ENCODE measurements around the gene CNTNAP2. TPM values are rescaled to one million over a fixed set of nuclear protein-coding genes. Genes with fewer than 3 reads are reported as not detected.

CNTNAP2 gene
- total and polyA plus RNA-seq, 2 of the 8 experiments (the other 6 are each of a cell fraction or from before 2014, with no cell fraction given), result 27.9 to 71.0 TPM

GRCh38 chr7:148060724-148061123, 1944.1 kb downstream of the CNTNAP2 start:
- Histone ChIP-seq H2AFZ (ENCODE audit: low read length) (no peak overlapping the region), H2AK5ac (ENCODE audit: low read depth, low read length) (no peak overlapping the region), H3K56ac (replicated peaks; ENCODE audit: insufficient read length, low read depth, low read length) (no peak overlapping the region), H3K27ac (ENCODE audit: low read depth, low read length) (no peak overlapping the region), H3K79me1 (ENCODE audit: low read depth, low read length) (no peaks in the 10 kb centered on the region), H3K9me3 (ENCODE audit: insufficient read depth in 2 of 2, low read depth in 1 of 2, low read length in 1 of 2) (no peaks in the 10 kb centered on the region), H3K23me2 (ENCODE audit: low read depth, low read length) (peaks cover 2% of the 10 kb centered on the region; the same call in 1 of the 2 replicates), H3K27me3 (replicated peaks in 1 of 4; ENCODE audit: control insufficient read depth in 3 of 4, extremely low read depth in 1 of 4, insufficient read depth in 3 of 4, low read length in 3 of 4) (no peaks in the 10 kb centered on the region), H2BK15ac (ENCODE audit: low read length) (no peak overlapping the region), H2BK120ac (replicated peaks; ENCODE audit: low read depth, low read length) (no peak overlapping the region), H3K4me2 (ENCODE audit: insufficient read depth in 1 of 2, low read depth in 2 of 2, low read length in 2 of 2) (no peak overlapping the region), H3K4ac (replicated peaks; ENCODE audit: insufficient read length, low read depth, low read length) (no peak overlapping the region), H2BK20ac (ENCODE audit: low read length) (no peak overlapping the region), H3K14ac (ENCODE audit: insufficient read length) (no peak overlapping the region), H3K18ac (ENCODE audit: extremely low read depth, low read length) (no peak overlapping the region), H3K4me3 (ENCODE audit: extremely low read depth in 1 of 4, insufficient read depth in 2 of 4, low read depth in 3 of 4, low read length in 4 of 4) (no peak overlapping the region), H3K23ac (ENCODE audit: insufficient read length) (no peak overlapping the region), H2BK5ac (ENCODE audit: low read depth, low read length) (no peak overlapping the region), H3K79me2 (ENCODE audit: control insufficient read depth in 1 of 2, insufficient read depth in 2 of 2, low read length in 2 of 2) (no peaks in the 10 kb centered on the region), H4K5ac (ENCODE audit: insufficient read length, low read depth, low read length) (no peak overlapping the region), H3K36me3 (ENCODE audit: control insufficient read depth in 2 of 4, insufficient read depth in 4 of 4, low read length in 3 of 4) (no peaks in the 10 kb centered on the region), H4K91ac (replicated peaks; ENCODE audit: insufficient read length, low read length) (no peak overlapping the region), H4K8ac (ENCODE audit: extremely low read depth, insufficient read depth, low read length) (no peak overlapping the region), H4K20me1 (replicated peaks in 1 of 2; ENCODE audit: control insufficient read depth in 1 of 2, insufficient read depth in 2 of 2, low read length in 2 of 2) (no peaks in the 10 kb centered on the region), H3K9ac (replicated peaks in 1 of 4; ENCODE audit: extremely low read depth in 1 of 4, low read depth in 3 of 4, low read length in 3 of 4) (no peak overlapping the region), H3K4me1 (replicated peaks in 1 of 4; ENCODE audit: control insufficient read depth in 3 of 4, insufficient read depth in 4 of 4, low read length in 3 of 4) (no peaks in the 10 kb centered on the region), H2BK12ac (ENCODE audit: low read depth, low read length) (no peak overlapping the region)
- ChIA-PET POLR2A (ENCODE audit: partially characterized antibody) (no interaction called here), CTCF (ENCODE audit: partially characterized antibody) (interaction anchor here (1.3 kb wide), 1 partner anchor 82 kb away, joined by 3 read pairs; no protein-coding TSS in a partner anchor)
- TF ChIP-seq KDM1A (IDR thresholded peaks at IDR 0.05; ENCODE audit: borderline replicate concordance, low read length) (no peak), SRF (IDR thresholded peaks at IDR 0.05; ENCODE audit: low read depth, low read length) (no peak), RNF2 (IDR thresholded peaks at IDR 0.05; ENCODE audit: borderline replicate concordance, low read depth, low read length, missing control alignments, poor library complexity, severe bottlenecking) (no peak), RAD21 (IDR thresholded peaks at IDR 0.05 in 1 of 2, conservative IDR thresholded peaks at IDR 0.05 in 1 of 2; ENCODE audit: low read depth in 2 of 2, low read length in 2 of 2) (no peak), TBP (IDR thresholded peaks at IDR 0.05; ENCODE audit: low read depth, low read length) (no peak), TCF12 (IDR thresholded peaks at IDR 0.05; ENCODE audit: low read depth, low read length) (no peak), CEBPB (IDR thresholded peaks at IDR 0.05; ENCODE audit: low read depth, low read length) (no peak)
- DNase-seq (ENCODE audit: low read depth in 1 of 2, low spot score in 2 of 2) (no peak), FAIRE-seq (no peak)
- WGBS, 2 experiments (ENCODE audit: extremely low coverage in 1 of 2, insufficient coverage in 1 of 2, insufficient read length in 1 of 2, insufficient replicate concordance in 2 of 2, low coverage in 1 of 2, low lambda C conversion rate in 2 of 2, missing lambda C conversion rate in 1 of 2), result 94% methylated on average over 1 of the region's 1 CpG; no CpG with 5 or more reads in 1 of the 2 experiments
